ENCODE data around the gene ACADVL.

DNA sequence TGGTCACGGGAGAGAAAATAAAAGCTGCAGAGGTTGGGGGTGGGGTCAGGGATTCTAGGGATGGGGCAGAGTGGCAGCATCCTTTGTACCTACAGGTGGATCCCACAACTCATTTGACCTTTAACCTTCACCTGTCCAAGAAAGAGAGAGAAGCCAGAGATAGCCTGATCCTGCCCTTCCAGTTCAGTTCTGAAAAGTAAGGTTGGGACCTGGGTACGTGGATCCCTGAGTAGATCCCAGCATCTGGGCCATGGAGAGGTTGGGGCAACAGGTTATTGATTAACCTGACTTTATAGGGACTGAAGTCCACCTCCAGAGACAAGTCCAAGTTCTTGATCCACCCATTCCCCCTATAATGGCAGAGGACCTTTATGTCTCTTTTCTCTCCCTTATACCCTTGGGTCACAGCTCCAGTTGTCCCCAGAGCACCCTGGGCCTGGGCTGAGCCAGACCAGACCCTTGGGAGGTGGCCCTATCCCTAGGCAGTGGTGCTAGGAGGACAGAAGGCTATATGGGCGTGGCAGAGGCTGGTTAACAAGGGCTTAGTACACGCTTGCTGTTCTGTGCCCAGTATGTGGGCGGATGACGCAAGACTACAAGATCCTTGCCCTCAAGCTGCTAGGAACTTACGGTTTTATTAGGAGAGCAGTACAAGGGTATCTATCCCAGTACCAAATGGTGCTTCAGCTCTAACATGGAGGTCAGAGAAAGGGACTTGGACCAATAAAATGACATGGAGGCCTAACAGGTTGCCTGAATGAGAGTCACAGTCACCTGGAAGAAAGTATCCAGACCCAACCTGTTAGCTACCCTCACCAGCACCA, 39.2 kb downstream of the ACADVL start:
- TF ChIP-seq GATA2 (IDR thresholded peaks at IDR 0.05; ENCODE audit: low read depth, low read length) (no peak), GATA3 (IDR thresholded peaks at IDR 0.05; ENCODE audit: low read depth, low read length) (no peak)

All from SH-SY5Y (cell line).